ENCODE measurements around the gene ZNF337. TPM values are rescaled to one million over a fixed set of nuclear protein-coding genes. Genes with fewer than 3 reads are reported as not detected.
"Not testable (repeated sequence)": the region's sequence is repeated elsewhere in the genome, so short reads cannot be mapped to it uniquely, and the experiment has no call there.

The ZNF337 gene
- total and polyA plus RNA-seq, 2 of the 13 experiments (the other 11 are each of a cell fraction or from before 2014, with no cell fraction given), result 17.0 to 19.6 TPM

DNA sequence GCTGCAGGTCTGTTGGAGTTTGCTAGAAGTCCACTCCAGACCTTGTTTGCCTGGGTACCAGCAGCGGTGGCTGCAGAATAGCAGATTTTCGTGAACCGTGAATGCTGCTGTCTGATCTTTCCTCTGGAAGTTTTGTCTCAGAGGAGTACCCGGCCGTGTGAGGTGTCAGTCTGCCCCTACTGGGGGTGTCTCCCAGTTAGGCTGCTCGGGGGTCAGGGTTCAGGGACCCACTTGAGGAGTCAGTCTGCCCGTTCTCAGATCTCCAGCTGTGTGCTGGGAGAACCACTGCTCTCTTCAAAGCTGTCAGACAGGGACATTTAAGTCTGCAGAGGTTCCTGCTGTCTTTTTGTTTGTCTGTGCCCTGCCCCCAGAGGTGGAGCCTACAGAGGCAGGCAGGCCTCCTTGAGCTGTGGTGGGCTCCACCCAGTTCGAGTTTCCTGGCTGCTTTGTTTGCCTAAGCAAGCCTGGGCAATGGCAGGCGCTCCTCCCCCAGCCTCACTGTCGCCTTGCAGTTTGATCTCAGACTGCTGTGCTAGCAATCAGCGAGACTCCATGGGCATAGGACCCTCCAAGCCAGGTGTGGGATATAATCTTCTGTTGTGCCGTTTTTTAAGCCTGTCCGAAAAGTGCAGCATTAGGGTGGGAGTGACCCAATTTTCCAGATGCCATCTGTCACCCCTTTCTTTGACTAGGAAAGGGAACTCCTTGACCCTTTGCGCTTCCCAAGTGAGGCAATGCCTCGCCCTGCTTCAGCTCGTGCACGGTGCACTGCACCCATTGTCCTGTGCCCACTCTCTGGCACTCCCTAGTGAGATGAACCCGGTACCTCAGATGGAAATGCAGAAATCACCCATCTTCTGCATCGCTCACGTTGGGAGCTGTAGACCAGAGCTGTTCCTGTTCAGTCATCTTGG is 22.5 kb upstream of the ZNF337 start (continued):
- TF ChIP-seq, protein P1, sequence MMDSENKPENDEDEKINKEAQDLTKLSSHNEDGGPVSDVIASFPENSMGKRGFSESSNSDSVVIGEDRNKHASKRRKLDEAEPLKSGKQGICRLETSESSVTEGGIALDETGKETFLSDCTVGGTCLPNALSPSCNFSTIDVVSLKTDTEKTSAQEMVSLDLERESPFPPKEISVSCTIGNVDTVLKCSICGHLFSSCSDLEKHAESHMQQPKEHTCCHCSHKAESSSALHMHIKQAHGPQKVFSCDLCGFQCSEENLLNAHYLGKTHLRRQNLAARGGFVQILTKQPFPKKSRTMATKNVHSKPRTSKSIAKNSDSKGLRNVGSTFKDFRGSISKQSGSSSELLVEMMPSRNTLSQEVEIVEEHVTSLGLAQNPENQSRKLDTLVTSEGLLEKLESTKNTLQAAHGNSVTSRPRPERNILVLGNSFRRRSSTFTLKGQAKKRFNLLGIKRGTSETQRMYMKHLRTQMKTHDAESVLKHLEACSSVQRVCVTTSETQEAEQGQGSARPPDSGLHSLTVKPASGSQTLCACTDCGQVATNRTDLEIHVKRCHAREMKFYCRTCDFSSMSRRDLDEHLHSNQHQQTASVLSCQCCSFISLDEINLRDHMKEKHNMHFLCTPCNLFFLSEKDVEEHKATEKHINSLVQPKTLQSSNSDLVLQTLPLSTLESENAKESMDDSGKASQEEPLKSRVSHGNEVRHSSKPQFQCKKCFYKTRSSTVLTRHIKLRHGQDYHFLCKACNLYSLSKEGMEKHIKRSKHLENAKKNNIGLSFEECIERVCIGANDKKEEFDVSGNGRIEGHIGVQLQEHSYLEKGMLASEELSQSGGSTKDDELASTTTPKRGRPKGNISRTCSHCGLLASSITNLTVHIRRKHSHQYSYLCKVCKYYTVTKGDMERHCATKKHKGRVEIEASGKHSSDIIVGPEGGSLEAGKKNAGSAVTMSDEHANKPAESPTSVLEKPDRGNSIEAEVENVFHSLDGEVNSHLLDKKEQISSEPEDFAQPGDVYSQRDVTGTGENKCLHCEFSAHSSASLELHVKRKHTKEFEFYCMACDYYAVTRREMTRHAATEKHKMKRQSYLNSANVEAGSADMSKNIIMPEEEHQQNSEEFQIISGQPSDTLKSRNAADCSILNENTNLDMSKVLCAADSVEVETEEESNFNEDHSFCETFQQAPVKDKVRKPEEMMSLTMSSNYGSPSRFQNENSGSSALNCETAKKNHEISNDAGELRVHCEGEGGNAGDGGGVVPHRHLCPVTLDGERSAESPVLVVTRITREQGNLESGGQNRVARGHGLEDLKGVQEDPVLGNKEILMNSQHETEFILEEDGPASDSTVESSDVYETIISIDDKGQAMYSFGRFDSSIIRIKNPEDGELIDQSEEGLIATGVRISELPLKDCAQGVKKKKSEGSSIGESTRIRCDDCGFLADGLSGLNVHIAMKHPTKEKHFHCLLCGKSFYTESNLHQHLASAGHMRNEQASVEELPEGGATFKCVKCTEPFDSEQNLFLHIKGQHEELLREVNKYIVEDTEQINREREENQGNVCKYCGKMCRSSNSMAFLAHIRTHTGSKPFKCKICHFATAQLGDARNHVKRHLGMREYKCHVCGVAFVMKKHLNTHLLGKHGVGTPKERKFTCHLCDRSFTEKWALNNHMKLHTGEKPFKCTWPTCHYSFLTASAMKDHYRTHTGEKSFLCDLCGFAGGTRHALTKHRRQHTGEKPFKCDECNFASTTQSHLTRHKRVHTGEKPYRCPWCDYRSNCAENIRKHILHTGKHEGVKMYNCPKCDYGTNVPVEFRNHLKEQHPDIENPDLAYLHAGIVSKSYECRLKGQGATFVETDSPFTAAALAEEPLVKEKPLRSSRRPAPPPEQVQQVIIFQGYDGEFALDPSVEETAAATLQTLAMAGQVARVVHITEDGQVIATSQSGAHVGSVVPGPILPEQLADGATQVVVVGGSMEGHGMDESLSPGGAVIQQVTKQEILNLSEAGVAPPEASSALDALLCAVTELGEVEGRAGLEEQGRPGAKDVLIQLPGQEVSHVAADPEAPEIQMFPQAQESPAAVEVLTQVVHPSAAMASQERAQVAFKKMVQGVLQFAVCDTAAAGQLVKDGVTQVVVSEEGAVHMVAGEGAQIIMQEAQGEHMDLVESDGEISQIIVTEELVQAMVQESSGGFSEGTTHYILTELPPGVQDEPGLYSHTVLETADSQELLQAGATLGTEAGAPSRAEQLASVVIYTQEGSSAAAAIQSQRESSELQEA (CRISPR knock-in tag; IDR thresholded peaks at IDR 0.05; ENCODE audit: not compliant biosample characterization), result peak; percentile 33
- not testable (repeated sequence) for TF ChIP-seq FOXA1 (IDR thresholded peaks at IDR 0.05)
- TF ChIP-seq FOXA1 (CRISPR knock-in tag; IDR thresholded peaks at IDR 0.05), result peak; percentile 86
- TF ChIP-seq, protein P2, sequence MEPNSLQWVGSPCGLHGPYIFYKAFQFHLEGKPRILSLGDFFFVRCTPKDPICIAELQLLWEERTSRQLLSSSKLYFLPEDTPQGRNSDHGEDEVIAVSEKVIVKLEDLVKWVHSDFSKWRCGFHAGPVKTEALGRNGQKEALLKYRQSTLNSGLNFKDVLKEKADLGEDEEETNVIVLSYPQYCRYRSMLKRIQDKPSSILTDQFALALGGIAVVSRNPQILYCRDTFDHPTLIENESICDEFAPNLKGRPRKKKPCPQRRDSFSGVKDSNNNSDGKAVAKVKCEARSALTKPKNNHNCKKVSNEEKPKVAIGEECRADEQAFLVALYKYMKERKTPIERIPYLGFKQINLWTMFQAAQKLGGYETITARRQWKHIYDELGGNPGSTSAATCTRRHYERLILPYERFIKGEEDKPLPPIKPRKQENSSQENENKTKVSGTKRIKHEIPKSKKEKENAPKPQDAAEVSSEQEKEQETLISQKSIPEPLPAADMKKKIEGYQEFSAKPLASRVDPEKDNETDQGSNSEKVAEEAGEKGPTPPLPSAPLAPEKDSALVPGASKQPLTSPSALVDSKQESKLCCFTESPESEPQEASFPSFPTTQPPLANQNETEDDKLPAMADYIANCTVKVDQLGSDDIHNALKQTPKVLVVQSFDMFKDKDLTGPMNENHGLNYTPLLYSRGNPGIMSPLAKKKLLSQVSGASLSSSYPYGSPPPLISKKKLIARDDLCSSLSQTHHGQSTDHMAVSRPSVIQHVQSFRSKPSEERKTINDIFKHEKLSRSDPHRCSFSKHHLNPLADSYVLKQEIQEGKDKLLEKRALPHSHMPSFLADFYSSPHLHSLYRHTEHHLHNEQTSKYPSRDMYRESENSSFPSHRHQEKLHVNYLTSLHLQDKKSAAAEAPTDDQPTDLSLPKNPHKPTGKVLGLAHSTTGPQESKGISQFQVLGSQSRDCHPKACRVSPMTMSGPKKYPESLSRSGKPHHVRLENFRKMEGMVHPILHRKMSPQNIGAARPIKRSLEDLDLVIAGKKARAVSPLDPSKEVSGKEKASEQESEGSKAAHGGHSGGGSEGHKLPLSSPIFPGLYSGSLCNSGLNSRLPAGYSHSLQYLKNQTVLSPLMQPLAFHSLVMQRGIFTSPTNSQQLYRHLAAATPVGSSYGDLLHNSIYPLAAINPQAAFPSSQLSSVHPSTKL (CRISPR knock-in tag; IDR thresholded peaks at IDR 0.05), result peak; percentile 72
- TF ChIP-seq, protein P3, sequence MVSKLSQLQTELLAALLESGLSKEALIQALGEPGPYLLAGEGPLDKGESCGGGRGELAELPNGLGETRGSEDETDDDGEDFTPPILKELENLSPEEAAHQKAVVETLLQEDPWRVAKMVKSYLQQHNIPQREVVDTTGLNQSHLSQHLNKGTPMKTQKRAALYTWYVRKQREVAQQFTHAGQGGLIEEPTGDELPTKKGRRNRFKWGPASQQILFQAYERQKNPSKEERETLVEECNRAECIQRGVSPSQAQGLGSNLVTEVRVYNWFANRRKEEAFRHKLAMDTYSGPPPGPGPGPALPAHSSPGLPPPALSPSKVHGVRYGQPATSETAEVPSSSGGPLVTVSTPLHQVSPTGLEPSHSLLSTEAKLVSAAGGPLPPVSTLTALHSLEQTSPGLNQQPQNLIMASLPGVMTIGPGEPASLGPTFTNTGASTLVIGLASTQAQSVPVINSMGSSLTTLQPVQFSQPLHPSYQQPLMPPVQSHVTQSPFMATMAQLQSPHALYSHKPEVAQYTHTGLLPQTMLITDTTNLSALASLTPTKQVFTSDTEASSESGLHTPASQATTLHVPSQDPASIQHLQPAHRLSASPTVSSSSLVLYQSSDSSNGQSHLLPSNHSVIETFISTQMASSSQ (IDR thresholded peaks at IDR 0.05; ENCODE audit: low read depth), result not testable (repeated sequence)
- TF ChIP-seq, protein P3 (CRISPR knock-in tag; IDR thresholded peaks at IDR 0.05; ENCODE audit: borderline replicate concordance), result 0 out of 2 replicates have a peak, but pooled peaks have one; percentile 34
- peak; percentile 68; the same call in 1 of the 2 replicates for TF ChIP-seq MTA1 (CRISPR knock-in tag; IDR thresholded peaks at IDR 0.05; ENCODE audit: borderline replicate concordance)
- TF ChIP-seq, protein P4, sequence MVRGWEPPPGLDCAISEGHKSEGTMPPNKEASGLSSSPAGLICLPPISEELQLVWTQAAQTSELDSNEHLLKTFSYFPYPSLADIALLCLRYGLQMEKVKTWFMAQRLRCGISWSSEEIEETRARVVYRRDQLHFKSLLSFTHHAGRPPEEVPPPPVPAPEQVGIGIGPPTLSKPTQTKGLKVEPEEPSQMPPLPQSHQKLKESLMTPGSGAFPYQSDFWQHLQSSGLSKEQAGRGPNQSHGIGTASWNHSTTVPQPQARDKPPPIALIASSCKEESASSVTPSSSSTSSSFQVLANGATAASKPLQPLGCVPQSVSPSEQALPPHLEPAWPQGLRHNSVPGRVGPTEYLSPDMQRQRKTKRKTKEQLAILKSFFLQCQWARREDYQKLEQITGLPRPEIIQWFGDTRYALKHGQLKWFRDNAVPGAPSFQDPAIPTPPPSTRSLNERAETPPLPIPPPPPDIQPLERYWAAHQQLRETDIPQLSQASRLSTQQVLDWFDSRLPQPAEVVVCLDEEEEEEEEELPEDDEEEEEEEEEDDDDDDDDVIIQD (CRISPR knock-in tag; IDR thresholded peaks at IDR 0.05; ENCODE audit: low read depth), result 0 out of 2 replicates have a peak, but pooled peaks have one; percentile 45
- TF ChIP-seq ZNF788 (CRISPR knock-in tag; IDR thresholded peaks at IDR 0.05; ENCODE audit: borderline replicate concordance), result peak; percentile 54; the same call in 1 of the 2 replicates
